HG02763 (cell line): ENCODE measurements around the gene UBE3D.

ENCODE experiments used
- ATAC-seq: cut with Tn5 transposase; IDR thresholded peaks from one replicate; pipeline ENCODE4 v1.9.1; 2021; ENCODE audit warnings: mild to moderate bottlenecking, moderate library complexity; ENCODE audit not compliant: unreplicated experiment

UBE3D gene

GRCh38 chr6:83065511-83066192, at the start of gene UBE3D:
UBE3D (minus strand) TSS chr6:83065841; CDS start chr6:83065718, 123 bp downstream.
- ATAC-seq: peak; percentile 57

- ATAC-seq: no peak
These were observed 48.5 kb upstream of the UBE3D start for GRCh38 chr6:83114164-83114563.

- ATAC-seq: no peak
These were observed 47.6 kb upstream of the UBE3D start for GRCh38 chr6:83113258-83113657.

GRCh38 chr6:83108378-83108777, 42.7 kb upstream of the UBE3D start:
- ATAC-seq: no peak

- no peak for ATAC-seq
These were observed 32.9 kb upstream of the UBE3D start for GRCh38 chr6:83098589-83098988.

- ATAC-seq: no peak
These were observed 32.0 kb upstream of the UBE3D start for GRCh38 chr6:83097675-83098074.

- ATAC-seq: no peak
These were observed 31.6 kb upstream of the UBE3D start for GRCh38 chr6:83097204-83097603.

GRCh38 chr6:83096791-83097190, 31.1 kb upstream of the UBE3D start:
- no peak for ATAC-seq

GRCh38 chr6:83092756-83093399, 27.2 kb upstream of the UBE3D start:
- ATAC-seq: no peak

GRCh38 chr6:83086751-83087150, 21.1 kb upstream of the UBE3D start:
- peak; percentile 97 for ATAC-seq

- no peak for ATAC-seq
These were observed 17.8 kb upstream of the UBE3D start for GRCh38 chr6:83083476-83083875.

GRCh38 chr6:83073615-83074014, 8.0 kb upstream of the UBE3D start:
- no peak for ATAC-seq

GRCh38 chr6:83072726-83073125, 7.1 kb upstream of the UBE3D start:
- ATAC-seq: no peak

GRCh38 chr6:83071707-83072106, 6.1 kb upstream of the UBE3D start:
- ATAC-seq: no peak

GRCh38 chr6:83071023-83071422, 5.4 kb upstream of the UBE3D start:
- peak; percentile 43 for ATAC-seq

- ATAC-seq: no peak
These were observed 4.0 kb upstream of the UBE3D start for GRCh38 chr6:83069633-83070032.

GRCh38 chr6:83068616-83069015, 3.0 kb upstream of the UBE3D start:
- no peak for ATAC-seq

- ATAC-seq: peak; percentile 84
These were observed 2.1 kb upstream of the UBE3D start, which contains the start of gene DOP1A for GRCh38 chr6:83067448-83068439. DOP1A (plus strand) TSS chr6:83067671; CDS start chr6:83096978, 29,307 bp downstream.

GRCh38 chr6:83062225-83062624, 3.4 kb downstream of the UBE3D start:
- no peak for ATAC-seq

- ATAC-seq: no peak
These were observed 4.5 kb downstream of the UBE3D start for GRCh38 chr6:83061190-83061589.

GRCh38 chr6:83057705-83058321, 7.8 kb downstream of the UBE3D start:
- peak; percentile 77 for ATAC-seq
